Left lobe of liver (tissue), 2 donors: ENCODE measurements around the gene TEK. TPM values are rescaled to one million over a fixed set of nuclear protein-coding genes. Genes with fewer than 3 reads are reported as not detected.
A peak's percentile ranks its signal among the peaks of the same experiment; 100 is the strongest.
"Not testable (repeated sequence)": the region's sequence is repeated elsewhere in the genome, so short reads cannot be mapped to it uniquely, and the experiment has no call there.

Experiments used
- ATAC-seq: fragments of 200-7000 bp; cut with Tn5 transposase; one replicate; pipeline ENCODE4 v1.9.1; 2020; ENCODE audit warnings: mild to moderate bottlenecking, moderate library complexity
- DNase-seq: peaks from one replicate; pipeline ENCODE4 v3.0.0-alpha.2; 2020; ENCODE audit warnings: low spot score
- total RNA-seq: library from RNA; stranded (reverse); gene quantifications from one replicate; pipeline ENCODE4 v1.2.1, GENCODE V29; 2021
- donor health status: DM: no; HTN: no; CAD: no; lungs with moderate emphysema.
- donor health status: DM: no; HTN: yes; CAD: no.

TEK gene
- total RNA-seq: 4.4 TPM

DNA sequence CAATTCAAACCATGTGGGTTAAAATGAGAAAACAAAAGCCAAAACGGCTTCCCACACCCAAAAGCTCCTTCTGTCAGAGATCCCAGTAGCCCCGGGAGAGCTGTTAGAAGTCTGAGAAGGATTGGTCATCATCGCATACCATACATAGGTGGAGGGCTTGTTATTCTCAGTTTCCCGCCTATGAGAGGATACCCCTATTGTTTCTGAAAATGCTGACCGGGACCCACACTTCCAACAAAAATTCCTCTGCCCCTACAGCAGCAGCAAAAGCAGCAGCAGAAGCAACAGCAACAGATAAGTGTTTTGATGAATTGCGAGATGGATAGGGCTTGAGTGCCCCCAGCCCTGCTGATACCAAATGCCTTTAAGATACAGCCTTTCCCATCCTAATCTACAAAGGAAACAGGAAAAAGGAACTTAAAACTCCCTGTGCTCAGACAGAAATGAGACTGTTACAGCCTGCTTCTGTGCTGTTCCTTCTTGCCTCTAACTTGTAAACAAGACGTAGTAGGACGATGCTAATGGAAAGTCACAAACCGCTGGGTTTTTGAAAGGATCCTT lies at the start of gene TEK:
Gene TEK, plus strand, starts transcription at position 245 of the 561 bp plus-strand sequence. CDS start 366 bp downstream, outside the sequence.
- peak; percentile 63 for ATAC-seq
- no peak for DNase-seq

- ATAC-seq (no peak), DNase-seq (no peak)
Measured at GRCh38 chr9:27059412-27059811, 49.6 kb upstream of the TEK start.

DNA sequence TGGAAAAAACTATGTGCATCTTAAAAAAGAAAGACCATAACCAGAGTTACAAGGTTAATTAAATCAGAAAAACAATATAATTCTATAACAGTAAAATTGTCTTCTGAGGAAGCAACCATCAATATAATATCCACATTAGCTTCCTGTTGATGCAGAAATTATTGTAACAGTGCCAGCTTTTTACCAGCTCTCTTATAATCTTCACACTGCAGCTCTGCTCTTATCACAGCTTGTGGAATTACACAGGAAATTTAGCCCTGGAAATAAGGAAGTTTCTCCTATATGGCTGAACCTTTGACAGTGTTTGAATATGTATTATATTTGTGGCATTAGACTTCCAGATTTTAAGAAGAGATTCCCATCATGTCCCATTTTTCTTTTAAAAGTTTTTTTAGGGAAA lies 49.1 kb upstream of the TEK start:
- ATAC-seq: no peak
- no peak for DNase-seq

- ATAC-seq (no peak), DNase-seq (no peak)
Measured at GRCh38 chr9:27065288-27065687, 43.7 kb upstream of the TEK start.

DNA sequence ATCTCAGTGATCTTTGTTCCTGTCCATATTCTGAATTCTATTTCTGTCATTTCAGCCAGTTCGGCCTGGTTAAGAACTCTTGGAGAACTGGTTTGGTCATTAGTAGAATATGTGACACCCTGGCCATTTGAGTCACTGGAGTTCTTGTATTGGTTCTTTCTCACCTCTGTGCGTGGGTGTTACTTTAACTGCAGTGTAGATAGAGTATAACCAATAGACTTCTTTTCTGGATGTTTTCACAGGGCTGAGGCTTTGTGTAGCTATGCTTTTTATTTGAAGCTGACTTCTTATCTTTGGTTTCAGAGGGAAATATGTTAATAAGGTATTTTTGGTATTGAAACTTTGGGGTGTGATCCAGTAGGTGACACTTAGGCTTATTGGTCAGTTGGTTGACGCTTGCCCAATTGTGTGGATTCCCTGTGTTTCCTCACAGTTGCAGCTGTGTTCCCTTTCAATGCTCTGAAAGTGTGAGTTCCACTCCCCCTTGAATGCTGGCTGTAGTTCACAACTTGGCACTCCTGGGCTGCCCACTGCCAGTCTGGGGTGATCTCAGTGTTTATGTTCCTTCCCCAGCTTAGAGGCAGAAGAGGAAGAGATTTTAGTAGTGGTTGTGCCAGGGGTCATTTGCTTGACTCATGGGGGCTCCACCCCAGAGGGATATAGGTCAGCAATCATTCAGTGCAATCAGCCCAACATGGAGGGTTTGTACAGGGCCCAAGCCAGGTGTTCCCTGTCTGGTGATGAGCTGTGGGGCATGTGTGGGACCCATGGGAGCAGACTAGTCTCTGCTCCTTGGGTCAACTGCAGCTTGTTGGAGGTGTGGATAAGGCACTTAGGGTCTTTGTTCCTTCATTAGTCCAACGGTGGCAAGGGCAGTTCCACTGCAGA lies 34.9 kb upstream of the TEK start:
- DNase-seq (no peak), ATAC-seq (no peak)

GRCh38 chr9:27078685-27079084 lies 30.3 kb upstream of the TEK start:
- no peak for DNase-seq
- ATAC-seq: peak; percentile 53

GRCh38 chr9:27085456-27085855 lies 23.6 kb upstream of the TEK start:
- no peak for ATAC-seq
- no peak for DNase-seq

- ATAC-seq: no peak
- no peak for DNase-seq
Measured at GRCh38 chr9:27086818-27087680, 22.0 kb upstream of the TEK start.

DNA sequence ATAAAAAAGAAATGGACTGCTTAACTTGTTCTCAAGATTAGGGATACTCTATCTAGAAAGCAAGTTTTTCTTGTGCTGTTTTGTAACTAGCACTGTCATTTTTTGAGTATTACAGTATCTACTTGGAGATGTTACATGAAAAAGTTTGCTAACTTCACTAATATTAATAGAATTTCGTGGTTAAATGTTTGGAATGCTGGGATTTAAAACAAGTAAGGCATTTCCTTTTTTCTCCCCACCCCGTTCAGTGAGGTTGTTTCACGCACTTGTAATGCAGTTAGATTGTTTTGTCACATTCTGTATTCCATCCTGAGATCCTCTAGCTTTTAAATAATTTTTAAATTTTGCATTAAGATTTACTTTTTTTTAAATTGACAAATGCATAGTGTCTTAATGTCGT lies 20.0 kb upstream of the TEK start:
- ATAC-seq (no peak), DNase-seq (no peak)

- DNase-seq (no peak), ATAC-seq (no peak)
Measured at GRCh38 chr9:27089706-27090105, 19.3 kb upstream of the TEK start.

- no peak for DNase-seq
- no peak for ATAC-seq
Measured at GRCh38 chr9:27090231-27090630, 18.8 kb upstream of the TEK start.

GRCh38 chr9:27090711-27091110 lies 18.3 kb upstream of the TEK start:
- no peak for ATAC-seq

DNA sequence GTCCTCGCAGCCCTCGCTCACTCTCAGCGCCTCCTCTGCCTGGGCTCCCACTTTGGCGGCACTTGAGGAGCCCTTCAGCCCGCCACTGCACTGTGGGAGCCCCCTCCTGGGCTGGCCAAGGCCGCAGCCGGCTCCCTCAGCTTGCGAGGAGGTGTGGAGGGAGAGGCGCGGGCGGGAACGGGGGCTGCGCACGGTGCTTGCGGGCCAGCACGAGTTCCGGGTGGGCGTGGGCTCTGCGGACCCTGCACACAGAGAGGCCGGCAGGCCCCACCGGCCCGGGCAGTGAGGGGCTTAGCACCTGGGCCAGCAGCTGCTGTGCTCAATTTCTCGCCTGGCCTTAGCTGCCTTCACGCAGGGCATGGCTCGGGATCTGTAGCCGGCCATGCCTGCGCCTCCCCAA lies 16.5 kb upstream of the TEK start:
- not testable (repeated sequence) for DNase-seq, ATAC-seq

More at GRCh38 chr9:27090711-27091110, 18.3 kb upstream of the TEK start:
- DNase-seq: no peak

GRCh38 chr9:27093384-27094067 lies 15.5 kb upstream of the TEK start:
- not testable (repeated sequence) for DNase-seq, ATAC-seq

DNA sequence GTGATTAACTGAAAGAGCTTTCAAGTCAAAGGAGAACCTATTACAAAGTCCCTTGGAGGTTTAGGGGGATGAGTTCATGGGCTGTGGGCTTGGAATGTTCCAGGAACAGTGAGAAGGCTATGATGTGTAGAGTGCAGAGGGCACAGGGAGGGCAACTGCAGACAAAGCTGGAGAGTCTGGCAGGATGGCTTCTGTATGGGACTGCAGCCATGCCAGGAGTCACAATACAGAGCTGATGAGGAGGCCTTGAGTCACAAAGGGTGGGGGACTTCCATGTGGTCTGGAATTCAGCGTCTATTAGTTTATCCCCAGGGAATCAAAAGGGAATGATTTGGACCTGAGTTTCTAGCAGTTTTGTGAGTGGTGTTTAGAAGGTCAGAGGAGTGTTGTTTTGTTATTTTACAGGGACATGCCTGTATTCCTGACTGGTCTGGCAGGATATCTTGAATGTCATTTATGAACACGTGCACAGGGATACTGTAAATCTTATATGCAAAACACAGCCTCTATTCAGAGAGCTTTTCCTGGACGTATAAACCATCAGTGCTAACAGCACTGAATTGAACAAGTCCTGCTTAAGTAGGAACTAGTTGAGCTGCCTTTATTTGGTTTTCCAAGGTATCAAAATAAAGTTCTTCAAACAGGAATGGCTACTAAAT lies 14.3 kb upstream of the TEK start:
- no peak for ATAC-seq
- no peak for DNase-seq

GRCh38 chr9:27107241-27107640 lies 1.8 kb upstream of the TEK start:
- DNase-seq (no peak), ATAC-seq (no peak)

DNA sequence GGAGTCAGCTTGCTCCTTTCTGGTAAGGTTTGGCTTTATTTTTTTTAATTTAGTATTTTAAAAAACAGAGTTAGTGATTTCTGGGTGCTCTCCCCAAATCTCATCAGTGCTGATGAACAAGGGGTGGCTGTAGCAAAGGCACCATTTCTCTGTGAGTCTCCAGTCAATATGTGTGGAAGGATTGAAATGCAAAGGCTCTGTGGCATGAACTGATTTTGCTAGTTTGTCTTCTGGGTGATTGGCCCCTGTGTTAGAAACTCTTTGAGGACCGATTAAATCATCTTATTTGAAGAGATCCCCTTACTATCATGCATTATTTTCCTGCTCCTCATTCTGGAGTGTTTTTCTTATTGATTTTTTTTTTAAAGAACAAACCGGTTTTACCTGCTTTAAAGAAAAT lies 596 bp downstream of the TEK start:
- ATAC-seq: no peak
- no peak for DNase-seq

DNA sequence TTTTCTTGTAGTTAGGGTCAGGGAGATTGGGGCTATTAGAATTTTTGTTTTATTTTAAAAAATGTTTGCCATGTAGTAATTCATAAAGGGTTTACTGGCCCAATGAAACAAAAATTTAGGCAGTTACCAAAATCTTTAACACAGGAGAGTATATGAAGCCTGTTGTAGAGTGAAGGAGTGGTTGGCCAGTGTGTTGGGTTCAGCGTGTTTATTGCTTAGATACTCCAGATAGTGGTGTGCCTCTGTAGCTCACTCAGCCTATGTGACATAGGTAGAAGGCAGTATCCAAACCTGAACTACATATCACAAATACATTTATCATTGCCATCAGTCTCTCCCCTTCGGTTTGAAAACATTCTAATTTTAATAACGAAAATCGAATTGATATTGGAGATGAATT lies 1.2 kb downstream of the TEK start:
- DNase-seq (no peak), ATAC-seq (no peak)

DNA sequence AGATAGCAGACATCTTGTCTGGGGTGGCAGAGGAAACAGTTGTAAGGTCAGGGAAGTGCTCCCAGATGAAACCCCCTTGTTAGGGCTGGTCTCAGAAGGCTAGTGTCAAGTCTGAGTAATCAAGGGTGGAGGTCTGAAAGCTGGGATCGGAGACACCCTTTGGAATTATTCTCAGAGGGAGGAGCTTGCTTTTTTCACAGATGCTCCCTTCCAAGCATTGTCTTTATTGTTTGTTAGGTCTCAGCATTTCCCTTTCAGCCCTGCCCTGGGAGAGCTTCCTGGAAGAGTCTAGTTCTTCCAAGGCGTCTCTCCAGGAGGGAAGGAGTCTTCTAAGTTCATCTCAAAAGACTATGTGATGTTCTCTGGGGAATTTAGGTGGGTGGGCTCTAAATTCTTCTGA lies 3.2 kb downstream of the TEK start:
- DNase-seq (no peak), ATAC-seq (no peak)

- DNase-seq: no peak
- peak; percentile 83 for ATAC-seq
Measured at GRCh38 chr9:27117489-27118135, 8.6 kb downstream of the TEK start.
